Measurements from ENCODE around the gene NANOS2.

The NANOS2 gene

DNA sequence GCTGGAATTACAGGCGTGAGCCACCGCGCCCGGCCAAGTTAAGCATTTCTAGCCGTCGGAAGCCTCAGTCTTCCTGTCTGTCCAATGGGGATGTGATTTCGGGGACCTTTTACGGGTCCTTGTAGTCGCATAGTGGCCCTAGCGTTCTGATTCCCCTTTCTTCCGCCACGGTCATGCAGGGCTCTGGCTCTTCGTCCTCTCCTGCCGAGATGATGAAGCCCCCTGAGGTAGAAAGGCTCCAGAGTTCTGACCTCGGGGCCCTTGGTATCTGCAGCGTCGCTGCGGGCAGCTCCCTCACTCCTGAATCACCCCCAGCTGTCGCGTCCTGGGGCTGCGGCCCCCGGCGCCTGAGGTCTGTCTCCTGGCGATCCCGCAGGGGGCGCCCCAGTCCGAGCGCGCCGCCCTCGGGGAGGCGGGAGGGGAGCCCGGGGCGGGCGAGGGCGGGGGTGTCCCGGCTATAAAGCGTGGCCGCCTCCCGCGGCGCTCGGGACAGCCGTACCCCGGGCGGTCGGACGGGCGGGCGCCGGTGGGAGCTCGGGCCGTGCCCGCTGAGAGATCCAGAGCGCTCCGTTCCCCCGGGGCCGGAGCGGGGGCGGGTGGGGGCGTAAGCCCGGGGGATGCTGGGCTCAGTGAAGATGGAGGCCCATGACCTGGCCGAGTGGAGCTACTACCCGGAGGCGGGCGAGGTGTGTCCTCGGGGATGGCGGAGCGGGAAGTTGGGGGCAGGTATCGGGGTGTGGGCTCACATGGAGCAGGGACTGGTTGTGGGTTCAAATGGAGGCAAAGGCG is 50.5 kb downstream of the NANOS2 start, which contains the start of gene FOXA3:
TSS of gene FOXA3 (plus strand) at position 487 of the 789 bp plus-strand sequence. CDS start at position 618, 131 bp downstream.
- H3K36me3 Mint-ChIP-seq (ENCODE audit: low read depth) = peaks cover 11% of the 10 kb centered on the region
- DNase-seq = peak; percentile 63

GRCh38 chr19:45863335-45863839 is 51.2 kb downstream of the NANOS2 start:
- no peak for DNase-seq
- Mint-ChIP-seq H3K4me3 (peak overlapping the region; percentile 97), H3K27ac (no peak overlapping the region), H3K27me3 (ENCODE audit: low read depth, poor library complexity) (peaks cover 51% of the 10 kb centered on the region), H3K9me3 (no peaks in the 10 kb centered on the region), H3K4me1 (peaks cover 30% of the 10 kb centered on the region), H3K36me3 (ENCODE audit: low read depth) (peaks cover 17% of the 10 kb centered on the region)
- no peak for TF ChIP-seq CTCF (IDR thresholded peaks at IDR 0.05)

More for the DNA sequence above, 50.5 kb downstream of the NANOS2 start, which contains the start of gene FOXA3:
- Mint-ChIP-seq H3K4me1 (peaks cover 30% of the 10 kb centered on the region), H3K4me3 (peak within 1 kb of the TSS; percentile 97), H3K9me3 (no peaks in the 10 kb centered on the region), H3K27ac (no peak within 1 kb of the TSS), H3K27me3 (ENCODE audit: low read depth, poor library complexity) (peaks cover 51% of the 10 kb centered on the region)
- peak; percentile 54 for TF ChIP-seq CTCF (IDR thresholded peaks at IDR 0.05)
